Stimulated activated CD4-positive, alpha-beta T cell treated with anti-CD3 and anti-CD28 coated beads, TNF-alpha, amount 100 ng/mL, for 1 hour (primary cell): Measurements from ENCODE around the gene PLXNA2.

Source experiments
- DNase-seq, 3 donors: peaks; one replicate each; pipeline ENCODE4 v3.0.0-alpha.2; 2020; ENCODE audit warnings: low read depth in 3 of 3, low spot score in 1 of 3

PLXNA2 gene

DNA sequence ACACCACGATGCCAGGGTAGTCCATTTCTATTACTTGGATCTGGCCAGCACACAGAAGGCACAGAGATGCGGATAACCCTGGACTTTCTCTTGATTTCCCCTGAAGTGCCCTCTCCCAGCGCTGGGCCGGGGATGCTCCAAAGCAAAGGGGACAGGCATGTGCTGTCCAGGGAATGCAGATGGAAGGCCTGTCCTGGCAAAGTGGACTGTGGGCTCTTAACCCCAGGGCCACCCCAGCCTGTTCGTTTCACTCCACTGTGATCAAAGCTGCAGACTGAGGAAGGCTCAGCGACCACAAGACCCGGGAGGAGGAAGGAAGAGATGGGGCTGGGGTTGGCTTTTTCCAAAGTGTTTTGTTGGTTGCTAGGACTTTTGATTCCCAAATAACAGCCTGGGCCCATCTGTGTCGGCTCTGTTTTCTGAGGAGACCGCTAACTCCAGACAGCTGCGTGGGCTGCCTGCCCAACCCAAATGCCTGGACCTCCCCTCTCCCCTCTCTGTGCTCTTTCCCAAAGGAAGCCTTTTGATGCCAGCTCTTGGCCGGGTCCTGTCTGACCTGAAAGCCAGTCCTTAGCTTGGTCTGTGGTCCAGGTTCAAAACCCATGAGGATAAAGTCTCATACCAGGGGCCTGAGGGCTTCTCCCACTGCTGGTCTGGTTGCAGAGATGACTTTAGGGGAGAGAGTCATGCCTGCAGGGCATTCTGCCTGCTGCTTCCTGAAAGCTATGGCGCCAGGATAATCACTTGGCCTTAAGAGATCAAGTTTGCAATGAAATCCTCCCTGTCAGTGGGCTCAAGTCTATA lies 213.7 kb downstream of the PLXNA2 start:
- no peak for DNase-seq

DNA sequence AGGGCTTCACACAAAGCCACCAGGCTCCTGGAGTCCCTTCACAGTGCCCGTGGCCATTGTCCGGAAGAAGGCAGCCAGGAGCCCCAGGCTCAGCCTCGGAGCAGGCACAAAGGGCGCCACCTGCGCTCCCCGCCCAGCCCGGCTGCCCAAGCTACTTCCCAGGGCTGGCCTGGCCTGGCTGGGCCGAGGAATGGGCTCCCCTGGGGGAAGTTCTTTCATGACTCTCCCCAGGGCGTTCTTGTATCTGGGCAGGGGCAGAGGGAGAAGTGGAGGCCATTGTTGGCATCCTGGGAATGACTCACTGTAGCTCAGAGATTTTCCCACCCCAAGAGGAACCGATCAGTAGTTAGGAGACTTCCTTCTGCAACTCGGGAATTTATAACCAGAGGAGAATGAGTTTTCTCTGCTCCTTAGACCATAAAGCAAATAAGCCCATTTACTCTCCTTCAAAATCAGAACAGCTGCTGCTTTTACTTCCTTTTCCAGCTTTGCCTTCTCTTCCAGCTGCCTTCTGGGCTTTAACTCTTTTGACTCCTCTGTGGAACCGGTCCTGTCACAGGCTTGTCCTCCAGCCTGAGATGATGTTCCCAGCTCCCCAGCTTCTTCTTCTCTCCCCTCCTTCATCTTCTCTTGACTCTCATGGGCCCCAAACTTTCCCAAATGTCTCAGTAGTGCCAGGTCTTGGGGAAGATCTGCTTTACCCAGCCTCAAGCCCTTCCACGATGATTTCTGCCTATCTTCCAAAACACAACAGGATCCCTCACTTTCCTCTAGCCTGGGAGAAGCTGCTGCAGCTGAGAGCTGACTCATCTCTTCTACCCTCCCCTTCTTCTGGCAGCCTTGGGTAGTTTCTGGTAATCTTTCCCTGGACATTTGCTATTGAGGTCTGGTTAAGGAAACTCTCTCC lies 214.6 kb downstream of the PLXNA2 start:
- no peak for DNase-seq

DNA sequence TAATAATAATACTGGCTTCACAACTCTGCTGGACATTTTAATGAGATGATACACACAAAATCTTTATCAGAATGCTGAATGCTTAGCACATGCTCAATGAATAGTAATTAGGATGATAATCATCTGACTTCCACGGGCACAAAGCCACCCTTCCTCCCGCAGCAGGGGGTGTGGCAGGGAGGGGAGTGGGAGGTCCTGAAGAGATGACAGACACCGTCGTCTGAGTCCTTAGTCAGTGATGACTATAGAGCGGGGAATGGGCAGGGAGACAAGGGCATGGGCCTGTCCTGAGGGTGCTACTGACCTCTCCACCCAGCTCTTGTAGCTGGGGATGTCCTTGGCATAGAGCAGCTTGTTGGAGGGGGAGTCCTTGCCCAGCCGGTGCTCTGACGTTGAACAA lies 215.7 kb downstream of the PLXNA2 start:
- DNase-seq: no peak

DNA sequence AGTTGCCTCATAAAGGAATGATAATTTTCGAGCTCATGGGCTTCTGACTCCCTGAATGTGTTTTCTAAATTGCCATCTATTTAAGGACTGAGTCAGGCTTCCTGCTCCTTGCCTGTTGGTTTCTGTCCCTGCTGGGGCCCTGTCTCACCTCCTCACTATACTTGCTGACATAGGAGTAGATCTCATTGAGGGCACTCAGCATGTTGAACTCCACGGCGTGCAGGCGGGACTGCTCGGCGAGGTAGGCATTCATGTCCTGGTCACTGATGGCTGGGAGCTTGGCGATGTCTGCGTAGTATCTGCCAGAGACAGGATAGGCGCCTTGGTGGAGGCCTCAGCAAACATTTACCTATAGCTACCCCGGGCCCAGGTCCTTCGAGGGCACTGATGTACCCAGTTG lies 216.3 kb downstream of the PLXNA2 start:
- DNase-seq: no peak

DNA sequence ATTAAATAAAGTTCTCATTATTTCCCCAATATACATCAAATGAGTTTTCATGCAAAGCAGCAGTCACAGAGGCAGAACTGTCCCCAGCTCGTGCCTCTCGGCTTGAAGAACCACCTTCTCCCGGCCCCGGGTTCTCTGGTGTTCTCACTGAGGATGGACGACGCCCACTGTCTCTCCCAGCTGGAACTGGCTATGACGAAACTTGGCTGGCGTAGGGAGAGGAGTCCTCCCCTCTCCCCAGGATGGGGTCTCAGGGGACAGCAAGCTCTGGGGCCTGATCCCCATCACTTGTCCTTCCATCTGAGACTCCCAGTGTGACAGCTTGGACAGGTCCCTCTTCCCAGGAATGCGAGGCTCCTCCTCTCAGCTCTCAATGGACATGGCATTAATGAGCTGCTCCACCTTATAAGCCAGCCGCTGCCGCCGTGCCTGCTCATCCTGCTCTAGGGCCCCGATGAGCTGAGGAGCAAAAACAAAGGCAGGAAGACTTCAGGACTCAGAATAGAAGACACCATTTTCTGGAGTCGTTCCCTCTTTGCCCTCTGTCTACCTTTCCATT lies 217.2 kb downstream of the PLXNA2 start:
- DNase-seq: no peak

DNA sequence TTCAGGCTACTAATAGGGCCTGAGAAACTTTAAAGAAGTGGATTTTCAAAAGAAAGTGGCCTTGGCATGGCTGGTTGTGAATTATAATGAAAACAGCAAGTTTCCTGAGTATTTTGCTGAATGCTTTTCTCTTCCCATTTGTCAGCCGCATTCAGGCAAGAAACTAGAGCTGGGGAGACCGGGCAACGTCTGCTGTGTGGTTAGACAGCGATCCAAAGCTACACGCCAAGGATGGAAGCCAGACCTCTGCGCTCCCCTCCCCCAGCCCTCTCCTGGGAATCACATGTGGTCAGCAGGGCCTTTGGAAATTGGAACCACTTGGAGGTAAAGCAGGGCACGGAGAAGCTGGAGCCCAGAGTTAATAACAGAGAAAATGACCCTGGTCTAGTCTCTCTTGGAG lies 219.2 kb downstream of the PLXNA2 start:
- DNase-seq: no peak

DNA sequence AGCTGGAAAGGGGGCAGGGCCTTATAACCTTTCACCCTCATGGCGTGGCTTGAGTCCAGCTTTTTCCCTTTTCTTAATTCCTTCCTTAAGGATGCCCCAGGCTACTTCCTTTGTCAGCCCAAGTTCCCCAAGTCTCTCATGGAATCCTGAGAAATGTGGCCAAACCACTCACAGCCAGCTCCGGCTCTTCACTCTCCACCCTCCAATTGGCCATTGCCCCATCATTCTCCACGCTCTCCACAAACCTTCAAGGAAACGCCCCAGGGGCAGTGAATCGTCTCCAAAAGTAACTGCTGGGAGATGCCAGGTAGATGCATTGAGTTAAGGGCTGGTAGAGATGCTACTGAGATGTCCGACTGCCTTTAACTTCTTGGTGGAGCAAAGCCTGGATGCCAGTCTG lies 219.8 kb downstream of the PLXNA2 start:
- no peak for DNase-seq

DNA sequence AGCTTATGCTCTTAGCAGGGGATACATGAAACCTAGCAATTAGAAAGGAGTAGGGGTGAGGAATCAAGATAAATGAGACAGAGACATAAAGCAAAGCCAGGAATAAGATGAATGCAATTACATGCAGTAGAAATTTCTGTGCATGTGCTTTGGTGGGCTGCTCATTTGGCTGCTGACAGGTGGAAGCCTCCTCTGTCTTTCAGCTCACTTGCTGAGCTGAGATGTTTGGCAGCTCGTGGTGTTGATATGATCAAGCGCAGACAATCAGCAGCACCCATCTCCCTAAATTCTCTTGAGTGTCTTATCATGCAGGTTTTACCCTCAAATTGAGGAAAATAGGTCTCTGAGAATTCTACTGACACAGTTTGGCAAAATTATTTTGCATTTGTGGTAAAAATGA lies 224.9 kb downstream of the PLXNA2 start:
- no peak for DNase-seq

DNA sequence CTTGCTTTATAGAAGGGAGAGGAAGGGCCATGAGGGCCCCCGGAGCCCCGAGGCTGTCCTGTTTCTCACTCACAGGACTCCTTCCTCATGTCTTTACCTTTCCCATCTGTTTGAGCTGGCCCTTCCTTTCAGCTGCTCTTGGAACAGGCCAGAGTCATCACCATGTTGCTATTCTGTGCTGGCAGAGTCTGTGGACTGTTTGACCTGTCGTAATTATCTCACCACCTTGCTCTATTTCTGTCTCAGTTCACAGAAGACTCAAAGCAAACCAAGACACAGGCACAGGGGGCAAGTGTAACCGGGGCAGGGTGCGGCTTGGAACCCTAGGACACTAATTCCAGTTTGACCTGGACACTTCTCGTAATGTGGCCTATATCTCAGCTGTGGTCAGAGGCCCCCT lies 228.9 kb downstream of the PLXNA2 start:
- DNase-seq: no peak

DNA sequence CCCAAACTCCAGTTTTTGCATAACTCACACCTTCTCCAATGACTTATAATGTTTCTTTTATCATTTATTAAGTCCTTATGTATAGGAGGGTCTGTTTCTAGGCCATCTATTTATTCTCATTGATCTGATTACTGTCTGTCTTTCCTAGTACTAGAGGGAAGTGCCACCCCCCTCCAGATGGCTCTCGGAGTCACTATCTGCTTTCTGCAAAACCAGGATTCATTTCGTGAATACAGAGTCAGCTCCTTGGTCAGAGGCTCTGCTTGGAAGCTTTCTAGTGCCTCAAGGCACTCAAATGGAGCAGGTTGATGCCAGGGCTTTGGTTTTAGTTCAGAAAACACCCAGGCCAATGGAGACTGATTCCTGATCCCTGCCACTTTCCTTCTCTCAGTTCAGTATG lies 231.0 kb downstream of the PLXNA2 start:
- DNase-seq: no peak

DNA sequence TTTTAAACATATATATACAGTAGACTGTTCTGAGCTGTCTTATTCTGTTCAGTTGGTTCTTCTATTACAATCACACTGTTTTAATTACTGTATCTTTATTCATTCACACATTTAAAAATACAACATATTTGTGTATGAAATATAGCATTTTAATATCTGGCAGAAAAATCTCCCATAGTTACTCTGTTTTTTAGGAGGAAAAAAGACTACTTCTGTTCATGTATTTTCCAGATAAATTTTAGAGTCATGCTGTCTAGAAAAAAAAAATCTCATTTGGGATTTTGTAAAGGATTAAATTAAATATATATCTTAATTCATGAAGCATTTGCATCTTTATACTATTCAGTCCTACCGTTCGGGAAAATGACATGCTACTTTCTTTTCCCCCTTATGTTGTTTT lies 231.5 kb downstream of the PLXNA2 start:
- DNase-seq: no peak

DNA sequence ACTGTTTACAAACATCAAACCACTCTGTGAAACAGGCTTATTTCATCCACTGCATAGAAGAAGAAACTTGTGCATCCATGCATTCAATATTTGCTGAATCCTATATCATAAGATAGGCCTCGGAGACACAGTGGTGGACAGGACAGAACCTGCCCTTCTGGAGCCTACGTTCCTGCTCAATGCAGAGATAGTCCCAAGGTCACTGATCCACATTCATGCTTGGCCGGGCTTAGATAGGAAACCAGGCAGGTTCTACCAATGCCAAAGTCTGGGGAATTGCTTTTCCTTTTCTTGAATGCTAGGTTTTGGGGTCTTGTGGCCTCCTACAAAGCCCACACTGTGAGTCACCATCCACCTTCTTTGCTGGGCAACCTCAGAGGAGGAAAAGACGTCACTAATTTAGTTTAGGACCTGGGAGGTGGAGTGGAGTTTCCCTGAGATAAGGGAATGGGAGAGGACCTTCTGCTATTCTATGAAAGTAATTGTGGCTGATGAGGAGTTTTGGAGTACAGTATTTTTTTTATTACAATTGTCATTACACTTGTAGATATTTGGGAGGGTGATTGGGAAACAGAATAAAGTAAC lies 233.6 kb downstream of the PLXNA2 start:
- DNase-seq: no peak

DNA sequence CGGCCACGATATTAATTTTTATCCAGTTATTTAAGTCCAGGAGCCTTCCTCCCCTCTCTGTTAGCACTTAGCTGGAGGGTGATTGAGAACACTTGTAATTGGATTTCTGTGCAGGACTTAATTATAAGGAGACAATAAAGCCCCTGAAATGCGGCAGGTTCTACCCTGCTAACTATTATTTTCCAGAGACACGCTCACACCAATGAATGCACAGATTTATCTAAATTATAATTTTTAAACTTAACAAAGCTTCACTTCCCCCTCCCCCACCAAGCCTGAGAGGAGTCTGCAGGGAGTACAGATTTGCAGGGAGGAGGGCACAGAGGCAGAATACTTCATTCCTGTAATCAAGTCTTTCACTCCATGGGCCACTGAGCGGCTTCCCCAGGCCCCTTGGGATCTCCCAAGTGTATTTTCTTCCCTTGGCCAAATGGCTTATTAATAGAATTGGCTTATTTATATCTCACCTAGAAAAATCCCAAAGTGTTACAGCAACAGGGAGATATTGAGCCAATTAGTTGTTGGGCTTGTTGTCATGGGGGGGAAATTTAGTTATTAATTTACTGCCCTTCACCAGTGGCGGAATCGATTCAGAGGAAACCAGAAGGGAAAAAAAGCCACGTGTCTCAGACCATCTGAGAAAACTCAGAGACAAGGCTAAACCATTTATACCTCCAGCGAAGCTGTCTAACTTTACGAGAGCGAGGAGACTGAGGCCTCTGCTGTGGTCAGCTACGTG lies 234.3 kb downstream of the PLXNA2 start:
- DNase-seq: no peak

DNA sequence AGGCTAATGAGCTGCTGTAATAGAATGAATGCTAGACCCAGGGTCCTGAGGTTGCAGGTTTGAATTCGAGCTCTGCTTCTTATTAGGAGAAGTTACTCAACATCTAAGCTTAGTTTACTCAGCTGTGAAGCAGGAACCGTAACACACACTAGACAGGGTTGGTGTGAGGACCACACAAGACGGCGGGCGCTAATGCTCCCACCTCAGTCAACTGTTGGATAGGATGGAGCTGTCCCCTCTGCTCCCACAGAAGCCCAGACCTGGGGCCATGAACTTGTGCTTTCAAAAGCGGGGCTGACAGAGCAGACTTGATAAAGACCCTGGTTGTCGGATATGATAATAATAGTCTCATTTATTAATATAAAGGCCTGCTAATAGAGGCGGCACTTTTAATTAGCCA lies 234.9 kb downstream of the PLXNA2 start:
- no peak for DNase-seq

DNA sequence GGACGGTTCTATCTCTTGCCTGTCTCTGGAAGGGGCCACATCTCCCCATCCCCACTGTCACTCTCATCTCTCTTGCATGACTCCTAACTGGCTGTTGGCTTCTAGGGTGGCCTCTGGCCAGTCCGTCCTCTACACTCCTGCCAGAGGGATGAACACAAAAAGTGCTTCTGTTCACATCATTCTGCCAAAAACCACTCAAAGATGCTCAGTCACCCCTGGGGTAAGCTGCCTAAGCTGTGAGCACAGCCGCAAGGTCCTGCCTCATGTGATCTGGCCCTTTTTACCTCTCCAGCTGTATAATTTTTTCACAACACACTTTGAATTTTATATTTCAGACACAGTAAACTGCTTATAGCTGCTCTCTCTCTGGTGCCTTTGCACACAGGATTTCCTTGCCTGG lies 235.7 kb downstream of the PLXNA2 start:
- DNase-seq: no peak

DNA sequence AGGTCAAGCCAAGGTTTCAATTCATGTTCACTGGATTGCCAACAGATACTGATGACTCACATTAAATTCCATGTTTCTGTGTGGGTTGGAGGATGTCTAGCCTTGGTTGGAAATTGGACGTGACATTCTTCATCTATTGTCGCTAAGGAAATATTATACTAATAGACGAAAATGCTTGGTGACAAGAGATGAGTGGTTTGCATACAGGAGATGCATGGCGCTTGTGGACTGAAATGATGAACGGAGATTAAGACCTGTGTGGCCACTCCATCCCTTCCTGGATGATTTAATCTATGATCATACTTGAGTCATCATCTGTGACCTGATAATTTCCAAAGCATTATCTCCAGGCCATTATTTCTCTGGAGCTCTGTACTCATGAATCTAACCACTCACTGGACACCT lies 236.2 kb downstream of the PLXNA2 start:
- DNase-seq: no peak

DNA sequence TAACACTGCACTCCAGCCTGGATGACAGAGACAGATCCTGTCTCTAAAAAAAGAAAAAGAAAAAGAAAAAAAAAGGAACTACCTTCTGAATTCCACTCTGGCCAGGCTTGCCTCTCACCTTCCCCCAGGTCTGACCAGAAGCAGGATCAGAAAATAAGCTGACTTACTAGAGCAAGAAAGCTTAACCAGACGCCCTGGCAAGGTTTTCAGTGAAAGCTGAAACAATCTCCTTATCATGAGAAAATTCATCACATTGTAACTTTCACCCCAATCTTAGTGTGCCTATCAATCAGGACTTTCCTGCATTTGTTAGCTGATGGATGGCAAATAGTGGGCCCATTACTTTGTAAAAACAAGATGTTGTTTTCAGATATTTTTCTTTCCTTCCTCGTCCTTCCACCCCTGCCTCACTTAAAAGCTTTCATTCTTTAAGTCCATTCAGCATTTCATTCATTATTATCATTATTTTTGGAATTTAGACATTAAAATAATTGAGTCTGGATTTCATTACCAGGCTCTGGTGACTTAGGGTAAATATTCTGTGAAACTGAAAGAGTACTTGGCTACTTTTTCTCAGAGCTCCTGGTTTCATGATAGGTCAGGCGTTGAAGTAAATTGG lies 236.8 kb downstream of the PLXNA2 start:
- DNase-seq: no peak

DNA sequence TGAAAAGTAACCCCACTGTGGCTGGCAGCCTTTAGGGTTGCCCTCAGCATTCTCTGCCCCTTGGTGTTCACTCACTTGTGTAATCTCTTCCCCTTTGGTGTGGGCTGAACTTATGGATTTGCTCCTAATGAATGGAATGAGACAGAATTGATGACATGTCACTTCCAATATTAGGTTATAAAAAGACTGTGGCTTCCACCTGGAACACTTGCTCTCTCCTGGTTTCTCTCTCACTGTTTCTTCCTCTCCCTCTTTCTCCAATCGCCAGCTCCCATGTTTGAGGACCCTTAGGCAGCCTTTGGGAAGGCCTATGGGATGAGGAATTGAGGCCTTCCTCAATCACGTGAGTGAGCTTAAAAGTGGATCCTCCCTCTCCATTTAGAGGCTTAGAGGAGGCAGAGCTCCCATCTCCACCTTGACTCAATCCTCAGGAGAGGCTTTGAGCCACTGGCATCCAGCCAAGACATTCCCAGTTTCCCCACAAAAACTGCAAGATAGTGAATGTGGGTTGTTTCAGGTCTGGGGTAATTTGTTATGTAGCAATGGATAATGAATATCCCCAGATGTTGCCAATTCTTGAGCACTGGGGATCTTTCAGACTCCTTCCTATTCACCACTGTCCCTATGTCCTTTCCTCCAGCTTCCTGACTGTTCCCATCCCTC lies 237.8 kb downstream of the PLXNA2 start:
- DNase-seq: no peak

DNA sequence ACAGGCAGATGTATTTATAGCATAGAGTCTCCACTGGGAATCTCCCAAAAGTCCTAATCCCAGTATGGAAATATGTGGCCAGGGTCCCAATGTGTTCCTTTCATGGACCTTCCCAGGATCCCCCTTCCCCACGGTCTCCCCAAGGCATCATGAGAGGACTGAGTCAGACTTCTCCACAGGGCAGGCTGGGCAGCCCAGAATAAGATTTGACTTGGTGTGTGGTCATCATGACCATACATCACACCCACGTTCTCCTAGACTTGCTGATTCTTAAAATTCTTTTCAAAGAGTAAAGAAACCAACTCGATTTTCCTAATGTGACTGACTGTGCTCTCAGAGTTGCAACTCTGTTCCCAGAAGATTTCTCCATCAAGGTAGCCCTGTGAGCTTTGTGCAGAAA lies 239.3 kb downstream of the PLXNA2 start:
- no peak for DNase-seq

DNA sequence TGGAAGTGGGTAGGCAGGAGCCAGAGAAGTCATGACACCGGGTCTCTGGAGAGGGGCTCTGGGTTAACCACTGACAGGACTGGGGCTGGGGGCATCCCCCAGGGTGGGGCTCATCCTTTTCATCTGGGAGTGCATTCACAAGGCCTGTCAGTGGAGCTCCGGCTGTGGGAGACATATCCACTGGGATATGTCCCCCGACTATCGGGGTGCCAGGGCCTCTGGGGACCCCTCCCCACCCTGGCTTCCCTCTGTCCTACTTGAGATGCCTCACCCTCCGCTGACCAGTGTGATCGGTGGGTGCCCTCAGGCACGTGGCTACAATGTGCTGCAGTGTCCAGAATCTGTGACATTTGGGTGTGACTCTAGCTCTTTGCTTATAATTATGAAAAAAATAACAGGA lies 240.9 kb downstream of the PLXNA2 start:
- no peak for DNase-seq
